ENCODE data around the gene TAF4. TPM values are rescaled to one million over a fixed set of nuclear protein-coding genes. Genes with fewer than 3 reads are reported as not detected.

Gene TAF4
- total and polyA plus RNA-seq, 2 of the 13 experiments (the other 11 are each of a cell fraction or from before 2014, with no cell fraction given), result 5.9 to 12.0 TPM

GRCh38 chr20:62066983-62067433, 1.3 kb upstream of the TAF4 start (continued):
- TF ChIP-seq HNRNPL (IDR thresholded peaks at IDR 0.05; ENCODE audit: low read depth, low read length) (no peak), ZSCAN30 (CRISPR knock-in tag; IDR thresholded peaks at IDR 0.05) (no peak), NFE2L1 (CRISPR knock-in tag; IDR thresholded peaks at IDR 0.05; ENCODE audit: borderline replicate concordance) (no peak), ZNF879 (CRISPR knock-in tag; IDR thresholded peaks at IDR 0.05) (no peak), NR0B2 (CRISPR knock-in tag; IDR thresholded peaks at IDR 0.05) (no peak), MAFG (CRISPR knock-in tag; IDR thresholded peaks at IDR 0.05) (no peak), MXI1 (IDR thresholded peaks at IDR 0.05; ENCODE audit: borderline replicate concordance, low read depth, low read length) (peak; percentile 73; the same call in 1 of the 3 replicates), ZNF549 (CRISPR knock-in tag; IDR thresholded peaks at IDR 0.05) (peak; percentile 68; the same call in 1 of the 2 replicates), PHB2 (IDR thresholded peaks at IDR 0.05; ENCODE audit: partially characterized antibody) (no peak), LCORL (IDR thresholded peaks at IDR 0.05) (peak; percentile 93), LCORL (CRISPR knock-in tag; IDR thresholded peaks at IDR 0.05) (peak; percentile 99), ZNF136 (CRISPR knock-in tag; IDR thresholded peaks at IDR 0.05; ENCODE audit: low read depth) (no peak; the same call in 1 of the 2 replicates), ZFX (CRISPR knock-in tag; IDR thresholded peaks at IDR 0.05; ENCODE audit: low read depth) (peak; percentile 49), ZC3H13 (CRISPR knock-in tag; IDR thresholded peaks at IDR 0.05) (no peak), ZBTB34 (CRISPR knock-in tag; IDR thresholded peaks at IDR 0.05) (no peak), ATF7-NPFF (CRISPR knock-in tag; IDR thresholded peaks at IDR 0.05; ENCODE audit: low read depth) (no peak; the same call in 1 of the 2 replicates), WIZ (CRISPR knock-in tag; IDR thresholded peaks at IDR 0.05) (no peak; the same call in 1 of the 2 replicates), ZNF598 (CRISPR knock-in tag; IDR thresholded peaks at IDR 0.05; ENCODE audit: borderline replicate concordance) (0 out of 2 replicates have a peak, but pooled peaks have one; percentile 72), PCBP1 (IDR thresholded peaks at IDR 0.05; ENCODE audit: borderline replicate concordance, low read depth, low read length) (no peak), ZBTB20 (CRISPR knock-in tag; IDR thresholded peaks at IDR 0.05; ENCODE audit: borderline replicate concordance, low read depth) (peak; percentile 94; the same call in 1 of the 2 replicates), CBFB (CRISPR knock-in tag; IDR thresholded peaks at IDR 0.05) (no peak), ZFP1 (CRISPR knock-in tag; IDR thresholded peaks at IDR 0.05) (no peak; the same call in 1 of the 2 replicates), HOXA9 (CRISPR knock-in tag; IDR thresholded peaks at IDR 0.05; ENCODE audit: borderline replicate concordance) (no peak), REPIN1 (CRISPR knock-in tag; IDR thresholded peaks at IDR 0.05; ENCODE audit: borderline replicate concordance, low read depth) (peak; percentile 46), NFATC3 (CRISPR knock-in tag; IDR thresholded peaks at IDR 0.05) (peak; percentile 16; the same call in 1 of the 2 replicates), HOXA3 (CRISPR knock-in tag; IDR thresholded peaks at IDR 0.05) (peak; percentile 87; the same call in 1 of the 2 replicates)
- TF ChIP-seq, protein P1, sequence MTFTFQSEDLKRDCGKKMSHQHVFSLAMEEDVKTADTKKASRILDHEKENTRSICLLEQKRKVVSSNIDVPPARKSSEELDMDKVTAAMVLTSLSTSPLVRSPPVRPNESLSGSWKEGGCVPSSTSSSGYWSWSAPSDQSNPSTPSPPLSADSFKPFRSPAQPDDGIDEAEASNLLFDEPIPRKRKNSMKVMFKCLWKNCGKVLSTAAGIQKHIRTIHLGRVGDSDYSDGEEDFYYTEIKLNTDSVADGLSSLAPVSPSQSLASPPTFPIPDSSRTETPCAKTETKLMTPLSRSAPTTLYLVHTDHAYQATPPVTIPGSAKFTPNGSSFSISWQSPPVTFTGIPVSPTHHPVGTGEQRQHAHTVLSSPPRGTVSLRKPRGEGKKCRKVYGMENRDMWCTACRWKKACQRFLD (CRISPR knock-in tag; IDR thresholded peaks at IDR 0.05; ENCODE audit: borderline replicate concordance), result no peak
- TF ChIP-seq, protein P2, sequence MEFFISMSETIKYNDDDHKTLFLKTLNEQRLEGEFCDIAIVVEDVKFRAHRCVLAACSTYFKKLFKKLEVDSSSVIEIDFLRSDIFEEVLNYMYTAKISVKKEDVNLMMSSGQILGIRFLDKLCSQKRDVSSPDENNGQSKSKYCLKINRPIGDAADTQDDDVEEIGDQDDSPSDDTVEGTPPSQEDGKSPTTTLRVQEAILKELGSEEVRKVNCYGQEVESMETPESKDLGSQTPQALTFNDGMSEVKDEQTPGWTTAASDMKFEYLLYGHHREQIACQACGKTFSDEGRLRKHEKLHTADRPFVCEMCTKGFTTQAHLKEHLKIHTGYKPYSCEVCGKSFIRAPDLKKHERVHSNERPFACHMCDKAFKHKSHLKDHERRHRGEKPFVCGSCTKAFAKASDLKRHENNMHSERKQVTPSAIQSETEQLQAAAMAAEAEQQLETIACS (CRISPR knock-in tag; IDR thresholded peaks at IDR 0.05), result peak; percentile 53; the same call in 1 of the 2 replicates

Data from HepG2 (cell line).